T-helper 2 cell treated with Interferon-gamma antibody and Interleukin-4, amounts not matched to agents 5 μg/mL and 100 μg/mL, for 36 hours (primary cell): ENCODE data around the gene NR1H3.
"Not testable (repeated sequence)": the region's sequence is repeated elsewhere in the genome, so short reads cannot be mapped to it uniquely, and the experiment has no call there.

Source experiments
- DNase-seq: peaks from one replicate; pipeline ENCODE4 v3.0.0; 2021; ENCODE audit warnings: low spot score
- H3K27ac Mint-ChIP-seq: one replicate; pipeline ENCODE4 v1.8.0; 2021; ENCODE audit warnings: mild to moderate bottlenecking, mixed read lengths
- H3K27me3 Mint-ChIP-seq: one replicate; pipeline ENCODE4 v1.8.0; 2021; ENCODE audit warnings: low read depth, mixed read lengths
- H3K36me3 Mint-ChIP-seq: one replicate; pipeline ENCODE4 v1.8.0; 2021; ENCODE audit warnings: low read depth, mixed read lengths
- H3K4me1 Mint-ChIP-seq: one replicate; pipeline ENCODE4 v1.8.0; 2021; ENCODE audit warnings: low read depth, mixed read lengths
- H3K4me3 Mint-ChIP-seq: one replicate; pipeline ENCODE4 v1.8.0; 2022; ENCODE audit warnings: mild to moderate bottlenecking, moderate library complexity, mixed read lengths
- H3K9me3 Mint-ChIP-seq: one replicate; pipeline ENCODE4 v1.8.0; 2021; ENCODE audit warnings: mixed read lengths

Gene NR1H3

GRCh38 chr11:47257517-47258316 is at the start of gene NR1H3:
NR1H3 (plus strand) TSS chr11:47257996; CDS start chr11:47259217, 1,221 bp downstream.
- no peak for DNase-seq
- H3K4me3 Mint-ChIP-seq, result no peak within 1 kb of the TSS
- no peaks in the 10 kb centered on the region for H3K27me3 Mint-ChIP-seq
- H3K36me3 Mint-ChIP-seq, result no peaks in the 10 kb centered on the region
- peaks cover 11% of the 10 kb centered on the region for H3K4me1 Mint-ChIP-seq
- no peak within 1 kb of the TSS for H3K27ac Mint-ChIP-seq
- no peaks in the 10 kb centered on the region for H3K9me3 Mint-ChIP-seq

DNA sequence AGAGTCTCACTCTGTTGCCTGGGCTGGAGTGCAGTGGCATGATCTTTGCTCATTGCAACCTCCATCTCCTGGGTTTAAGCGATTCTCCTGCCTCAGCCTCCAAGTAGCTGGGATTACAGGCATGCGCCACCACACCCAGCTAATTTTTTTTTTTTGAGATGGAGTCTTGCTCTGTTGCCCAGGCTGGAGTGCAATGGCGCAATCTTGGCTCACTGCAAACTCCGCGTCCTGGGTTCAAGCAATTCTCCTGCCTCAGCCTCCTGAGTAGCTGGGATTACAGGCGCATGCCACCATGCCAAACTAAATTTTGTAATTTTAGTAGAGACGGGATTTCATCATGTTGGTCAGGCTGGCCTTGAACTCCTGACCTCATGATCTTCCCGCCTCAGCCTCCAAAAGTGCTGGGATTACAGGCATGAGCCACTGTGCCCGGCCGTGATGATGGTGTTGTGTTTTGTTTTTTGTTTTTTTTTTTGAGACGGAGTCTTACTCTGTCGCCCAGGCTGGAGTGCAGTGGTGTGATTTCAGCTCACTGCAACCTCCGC is 49.7 kb upstream of the NR1H3 start:
- DNase-seq, H3K36me3 Mint-ChIP-seq, H3K4me3 Mint-ChIP-seq, H3K9me3 Mint-ChIP-seq, H3K4me1 Mint-ChIP-seq, H3K27ac Mint-ChIP-seq, H3K27me3 Mint-ChIP-seq: not testable (repeated sequence)

- no peak overlapping the region for H3K27ac Mint-ChIP-seq
- no peak overlapping the region for H3K4me3 Mint-ChIP-seq
- H3K27me3 Mint-ChIP-seq, result no peaks in the 10 kb centered on the region
- no peak for DNase-seq
- no peaks in the 10 kb centered on the region for H3K9me3 Mint-ChIP-seq
- H3K36me3 Mint-ChIP-seq, result no peaks in the 10 kb centered on the region
- peaks cover 6% of the 10 kb centered on the region for H3K4me1 Mint-ChIP-seq
Measured at GRCh38 chr11:47208628-47209027, 49.2 kb upstream of the NR1H3 start.

GRCh38 chr11:47212938-47213337 is 44.9 kb upstream of the NR1H3 start:
- H3K4me3 Mint-ChIP-seq, result no peak overlapping the region
- DNase-seq, result no peak
- peaks cover 23% of the 10 kb centered on the region for H3K36me3 Mint-ChIP-seq
- peaks cover 19% of the 10 kb centered on the region for H3K4me1 Mint-ChIP-seq
- H3K9me3 Mint-ChIP-seq, result no peaks in the 10 kb centered on the region
- no peak overlapping the region for H3K27ac Mint-ChIP-seq
- H3K27me3 Mint-ChIP-seq, result no peaks in the 10 kb centered on the region

DNA sequence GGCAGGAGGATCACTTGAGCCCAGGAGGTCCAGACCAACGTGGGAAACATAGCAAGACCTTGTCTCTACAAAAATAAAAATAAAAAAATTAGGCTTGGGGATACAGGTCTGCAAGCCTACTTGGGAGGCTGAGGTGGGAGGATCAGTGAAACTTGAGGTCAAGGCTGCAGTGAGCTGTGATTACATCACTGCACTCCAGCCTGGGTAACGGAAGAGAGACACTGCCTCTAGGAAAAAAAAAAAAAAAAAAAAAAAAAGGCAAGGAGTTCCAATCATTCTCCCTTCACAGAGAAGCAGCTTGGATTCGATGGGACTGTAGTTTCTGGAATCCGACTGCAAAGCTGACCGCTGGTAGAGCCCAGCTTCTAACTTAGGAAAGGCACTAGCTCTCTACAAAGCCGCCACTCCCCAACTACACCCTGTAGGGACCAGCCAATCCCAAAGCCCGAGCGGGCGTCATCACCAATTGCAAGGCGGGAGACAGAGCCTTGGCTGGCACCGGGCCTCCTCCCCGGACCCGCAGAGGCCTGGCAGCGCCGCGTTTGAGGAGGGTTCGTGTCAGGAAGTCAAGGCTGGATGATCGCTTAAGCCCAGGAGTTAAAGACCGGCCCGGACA is 43.7 kb upstream of the NR1H3 start:
- peak; percentile 86 for DNase-seq
- Mint-ChIP-seq H3K9me3 (no peaks in the 10 kb centered on the region), H3K4me1 (peaks cover 27% of the 10 kb centered on the region), H3K27ac (peak overlapping the region; percentile 100), H3K4me3 (peak overlapping the region; percentile 97), H3K27me3 (no peaks in the 10 kb centered on the region), H3K36me3 (peaks cover 31% of the 10 kb centered on the region)

DNA sequence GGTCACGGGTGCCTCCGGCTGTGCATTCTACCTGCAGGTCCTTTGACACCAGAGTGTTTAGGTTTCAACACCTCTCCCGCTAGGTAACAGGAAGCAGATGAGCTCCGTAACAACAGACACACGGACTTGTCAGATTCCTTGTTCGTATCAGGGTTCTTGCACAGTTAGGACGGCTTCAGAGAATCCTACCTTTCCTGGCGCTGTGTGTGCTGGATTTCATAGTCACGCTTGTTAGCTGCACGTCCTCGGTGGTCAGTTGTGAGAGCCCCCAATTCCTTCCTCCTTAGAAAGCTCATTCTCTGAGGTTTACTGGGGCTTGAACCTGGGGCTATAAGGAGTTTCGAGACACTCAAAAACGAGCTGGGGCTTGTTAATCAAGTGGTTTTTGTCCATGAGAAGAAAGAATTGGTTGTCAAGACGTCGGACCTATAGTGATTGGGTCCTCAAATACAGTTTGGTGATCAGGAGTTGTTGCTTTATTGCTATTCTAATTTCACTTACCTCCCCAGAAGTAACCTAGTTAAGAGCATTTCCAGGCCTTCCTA is 42.4 kb upstream of the NR1H3 start:
- DNase-seq, result no peak
- peaks cover 36% of the 10 kb centered on the region for H3K36me3 Mint-ChIP-seq
- H3K9me3 Mint-ChIP-seq, result no peaks in the 10 kb centered on the region
- no peaks in the 10 kb centered on the region for H3K27me3 Mint-ChIP-seq
- H3K4me3 Mint-ChIP-seq, result peak overlapping the region; percentile 97
- H3K4me1 Mint-ChIP-seq, result peaks cover 34% of the 10 kb centered on the region
- peak overlapping the region; percentile 99 for H3K27ac Mint-ChIP-seq

DNA sequence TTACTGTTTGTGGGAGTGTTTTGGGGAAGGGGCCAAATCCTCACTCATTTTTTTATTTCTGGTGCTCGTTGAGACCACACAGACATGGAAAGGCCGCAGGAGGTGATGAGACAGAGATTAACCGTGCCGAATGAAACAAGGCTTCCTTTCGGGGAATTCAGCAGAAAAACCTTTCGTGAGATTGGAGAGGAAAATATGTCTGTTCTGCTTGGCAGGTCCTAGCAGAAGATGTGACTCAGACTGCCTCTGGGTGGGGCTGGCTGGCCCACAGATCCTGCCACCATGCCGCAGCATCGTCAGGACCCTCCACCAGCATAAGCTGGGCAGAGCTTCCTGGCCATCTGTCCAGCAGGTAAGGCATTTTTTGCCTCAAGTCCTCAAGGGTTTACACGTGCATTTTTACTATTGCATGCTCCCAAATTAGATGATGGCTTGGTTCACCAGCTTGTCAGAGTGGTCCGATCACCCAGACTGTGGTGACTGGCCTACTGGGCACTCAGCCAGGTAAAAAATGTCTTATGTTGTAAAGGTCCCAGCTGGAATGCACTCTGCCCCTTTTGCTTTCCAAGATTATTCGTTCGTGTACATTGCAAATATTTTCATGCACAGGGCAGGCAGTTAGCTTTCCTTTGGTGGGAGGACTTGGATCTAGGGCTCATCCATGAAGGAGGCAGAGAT is 41.5 kb upstream of the NR1H3 start:
- H3K4me1 Mint-ChIP-seq, result peaks cover 38% of the 10 kb centered on the region
- DNase-seq, result peak; percentile 79
- H3K36me3 Mint-ChIP-seq, result peaks cover 40% of the 10 kb centered on the region
- H3K27me3 Mint-ChIP-seq, result no peaks in the 10 kb centered on the region
- peak overlapping the region; percentile 99 for H3K27ac Mint-ChIP-seq
- H3K9me3 Mint-ChIP-seq, result no peaks in the 10 kb centered on the region
- peak overlapping the region; percentile 97 for H3K4me3 Mint-ChIP-seq

DNA sequence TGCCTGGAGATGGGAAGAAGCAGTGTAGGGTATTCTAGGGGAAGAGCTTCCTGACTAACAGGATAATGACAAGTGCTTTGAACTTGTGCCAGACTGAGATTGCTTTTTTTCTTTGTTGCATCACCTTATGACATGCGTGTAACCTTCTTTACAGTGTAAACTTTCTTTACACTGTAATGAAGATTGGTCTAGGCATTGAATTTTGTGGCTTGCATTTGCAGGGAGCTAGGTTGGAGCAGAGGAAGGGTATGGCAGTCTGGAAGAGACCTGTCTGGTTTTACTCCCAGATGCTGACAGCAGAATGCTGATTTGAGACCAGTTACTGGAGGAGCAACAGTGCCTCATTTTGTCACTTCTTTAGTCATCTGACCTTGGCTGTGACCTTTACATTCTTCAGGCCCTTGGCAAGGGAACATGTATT is 37.4 kb upstream of the NR1H3 start:
- H3K27me3 Mint-ChIP-seq, result no peaks in the 10 kb centered on the region
- peak overlapping the region; percentile 72 for H3K27ac Mint-ChIP-seq
- peaks cover 58% of the 10 kb centered on the region for H3K36me3 Mint-ChIP-seq
- no peak for DNase-seq
- H3K9me3 Mint-ChIP-seq, result no peaks in the 10 kb centered on the region
- peaks cover 43% of the 10 kb centered on the region for H3K4me1 Mint-ChIP-seq
- H3K4me3 Mint-ChIP-seq, result peak overlapping the region; percentile 42

DNA sequence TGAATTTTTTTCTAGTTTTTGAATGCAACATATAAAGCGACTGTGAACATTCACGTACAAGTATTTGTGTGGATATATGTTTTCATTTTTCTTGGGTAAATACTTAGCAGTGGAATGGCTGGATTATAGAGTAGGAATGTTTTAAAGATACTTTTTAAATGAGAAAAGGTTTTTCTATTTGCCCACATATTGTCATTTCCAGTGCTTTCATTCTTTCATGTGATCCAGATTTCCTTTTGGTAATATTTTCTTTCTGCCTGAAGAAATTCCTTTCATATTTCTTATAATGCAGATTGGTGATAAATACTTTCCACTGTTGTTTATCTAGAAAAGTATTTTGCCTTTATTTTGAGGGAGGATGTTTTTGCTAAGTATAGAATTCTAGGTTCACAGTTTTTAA is 35.1 kb upstream of the NR1H3 start:
- Mint-ChIP-seq H3K4me3 (no peak overlapping the region), H3K27me3 (no peaks in the 10 kb centered on the region), H3K36me3 (peaks cover 57% of the 10 kb centered on the region)

GRCh38 chr11:47225552-47226400 is 32.0 kb upstream of the NR1H3 start:
- H3K4me3 Mint-ChIP-seq, result peak overlapping the region; percentile 65
- DNase-seq, result peak; percentile 48
- peaks cover 27% of the 10 kb centered on the region for H3K4me1 Mint-ChIP-seq
- no peaks in the 10 kb centered on the region for H3K27me3 Mint-ChIP-seq
- H3K36me3 Mint-ChIP-seq, result peaks cover 56% of the 10 kb centered on the region
- peak overlapping the region; percentile 68 for H3K27ac Mint-ChIP-seq
- no peaks in the 10 kb centered on the region for H3K9me3 Mint-ChIP-seq

More for the DNA sequence above, 35.1 kb upstream of the NR1H3 start:
- peaks cover 42% of the 10 kb centered on the region for H3K4me1 Mint-ChIP-seq
- no peak overlapping the region for H3K27ac Mint-ChIP-seq
- H3K9me3 Mint-ChIP-seq, result no peaks in the 10 kb centered on the region
- DNase-seq, result no peak

- no peak overlapping the region for H3K4me3 Mint-ChIP-seq
- H3K4me1 Mint-ChIP-seq, result peaks cover 22% of the 10 kb centered on the region
- no peaks in the 10 kb centered on the region for H3K9me3 Mint-ChIP-seq
- no peaks in the 10 kb centered on the region for H3K27me3 Mint-ChIP-seq
- no peak for DNase-seq
- H3K27ac Mint-ChIP-seq, result no peak overlapping the region
- peaks cover 55% of the 10 kb centered on the region for H3K36me3 Mint-ChIP-seq
Measured at GRCh38 chr11:47229161-47229560, 28.6 kb upstream of the NR1H3 start.

- no peaks in the 10 kb centered on the region for H3K27me3 Mint-ChIP-seq
- peaks cover 59% of the 10 kb centered on the region for H3K36me3 Mint-ChIP-seq
Measured at GRCh38 chr11:47233051-47233450, 24.7 kb upstream of the NR1H3 start.

More at GRCh38 chr11:47233051-47233450, 24.7 kb upstream of the NR1H3 start:
- Mint-ChIP-seq H3K9me3 (no peaks in the 10 kb centered on the region), H3K4me3 (no peak overlapping the region), H3K4me1 (peaks cover 20% of the 10 kb centered on the region), H3K27ac (no peak overlapping the region)
- no peak for DNase-seq
